ENCODE results near the gene DNAJC11.

DNAJC11 gene

GRCh38 chr1:6631058-6631457, 70.6 kb downstream of the DNAJC11 start:
- no peak overlapping the region for H3K27ac ChIP-seq
- H3K36me3 ChIP-seq (ENCODE audit: insufficient read depth): no peaks in the 10 kb centered on the region
- no peaks in the 10 kb centered on the region for H3K27me3 ChIP-seq (ENCODE audit: insufficient read depth, low read depth)
- H3K4me2 ChIP-seq: no peak overlapping the region
- H3K4me3 ChIP-seq (IDR thresholded peaks at IDR 0.05; ENCODE audit: insufficient read depth, low read depth, low read length): no peak overlapping the region
- H3K4me1 ChIP-seq (ENCODE audit: low read depth, poor library complexity, severe bottlenecking): peaks cover 7% of the 10 kb centered on the region
- TF ChIP-seq CTCF (conservative IDR thresholded peaks at IDR 0.05; ENCODE audit: low read depth, low read length): no peak
- H3K9ac ChIP-seq: no peak overlapping the region
- H4K20me1 ChIP-seq (ENCODE audit: insufficient read depth): no peaks in the 10 kb centered on the region
- H3K79me2 ChIP-seq (ENCODE audit: insufficient read depth, low read depth): 0 out of 2 replicates have a peak, but pooled peaks cover 8% of the 10 kb centered on the region
- H2AFZ ChIP-seq (ENCODE audit: low read depth): no peak overlapping the region

- no peaks in the 10 kb centered on the region for H3K27me3 ChIP-seq (ENCODE audit: insufficient read depth, low read depth)
- no peak overlapping the region for H3K4me3 ChIP-seq (IDR thresholded peaks at IDR 0.05; ENCODE audit: insufficient read depth, low read depth, low read length)
- H3K4me1 ChIP-seq (ENCODE audit: low read depth, poor library complexity, severe bottlenecking): peaks cover 10% of the 10 kb centered on the region
- H3K9ac ChIP-seq: no peak overlapping the region
- TF ChIP-seq CTCF (conservative IDR thresholded peaks at IDR 0.05; ENCODE audit: low read depth, low read length): no peak
- H3K79me2 ChIP-seq (ENCODE audit: insufficient read depth, low read depth): peaks cover 13% of the 10 kb centered on the region; the same call in 1 of the 2 replicates
- H4K20me1 ChIP-seq (ENCODE audit: insufficient read depth): no peaks in the 10 kb centered on the region
- H3K4me2 ChIP-seq: no peak overlapping the region
- H2AFZ ChIP-seq (ENCODE audit: low read depth): no peak overlapping the region
- no peak overlapping the region for H3K27ac ChIP-seq
- H3K36me3 ChIP-seq (ENCODE audit: insufficient read depth): no peaks in the 10 kb centered on the region
Observed at GRCh38 chr1:6630027-6630426, 71.6 kb downstream of the DNAJC11 start.

GRCh38 chr1:6628971-6629479, 72.6 kb downstream of the DNAJC11 start:
- H3K9ac ChIP-seq: no peak overlapping the region
- H3K27ac ChIP-seq: no peak overlapping the region
- H3K4me2 ChIP-seq: no peak overlapping the region
- TF ChIP-seq CTCF (conservative IDR thresholded peaks at IDR 0.05; ENCODE audit: low read depth, low read length): no peak
- H3K36me3 ChIP-seq (ENCODE audit: insufficient read depth): no peaks in the 10 kb centered on the region
- H3K4me1 ChIP-seq (ENCODE audit: low read depth, poor library complexity, severe bottlenecking): peaks cover 18% of the 10 kb centered on the region
- peaks cover 13% of the 10 kb centered on the region for H3K79me2 ChIP-seq (ENCODE audit: insufficient read depth, low read depth)
- no peak overlapping the region for H3K4me3 ChIP-seq (IDR thresholded peaks at IDR 0.05; ENCODE audit: insufficient read depth, low read depth, low read length)
- no peak overlapping the region for H2AFZ ChIP-seq (ENCODE audit: low read depth)
- no peaks in the 10 kb centered on the region for H4K20me1 ChIP-seq (ENCODE audit: insufficient read depth)
- H3K27me3 ChIP-seq (ENCODE audit: insufficient read depth, low read depth): no peaks in the 10 kb centered on the region

GRCh38 chr1:6627841-6628545, 73.6 kb downstream of the DNAJC11 start:
- peaks cover 25% of the 10 kb centered on the region for H3K4me1 ChIP-seq (ENCODE audit: low read depth, poor library complexity, severe bottlenecking)
- no peak overlapping the region for H3K4me2 ChIP-seq
- no peak overlapping the region for H2AFZ ChIP-seq (ENCODE audit: low read depth)
- no peak overlapping the region for H3K9ac ChIP-seq
- no peak for TF ChIP-seq CTCF (conservative IDR thresholded peaks at IDR 0.05; ENCODE audit: low read depth, low read length)
- no peak overlapping the region for H3K4me3 ChIP-seq (IDR thresholded peaks at IDR 0.05; ENCODE audit: insufficient read depth, low read depth, low read length)
- no peaks in the 10 kb centered on the region for H3K27me3 ChIP-seq (ENCODE audit: insufficient read depth, low read depth)
- no peak overlapping the region for H3K27ac ChIP-seq
- no peaks in the 10 kb centered on the region for H3K36me3 ChIP-seq (ENCODE audit: insufficient read depth)
- no peaks in the 10 kb centered on the region for H4K20me1 ChIP-seq (ENCODE audit: insufficient read depth)
- H3K79me2 ChIP-seq (ENCODE audit: insufficient read depth, low read depth): peaks cover 13% of the 10 kb centered on the region

Data from KMS-11 (cell line).